Erythroblast (primary cell): ENCODE data around the gene IFI44.

Source experiments
- GATA1 ChIP-seq: IDR thresholded peaks from 2 replicates; pipeline ENCODE4 v1.6.1; 2011; ENCODE audit warnings: low read depth, mild to moderate bottlenecking, control low read depth, low read length, moderate library complexity
- POLR2A ChIP-seq: IDR thresholded peaks from 2 replicates; pipeline ENCODE4 v1.6.1; 2011; ENCODE audit warnings: mild to moderate bottlenecking, low read length

DNA sequence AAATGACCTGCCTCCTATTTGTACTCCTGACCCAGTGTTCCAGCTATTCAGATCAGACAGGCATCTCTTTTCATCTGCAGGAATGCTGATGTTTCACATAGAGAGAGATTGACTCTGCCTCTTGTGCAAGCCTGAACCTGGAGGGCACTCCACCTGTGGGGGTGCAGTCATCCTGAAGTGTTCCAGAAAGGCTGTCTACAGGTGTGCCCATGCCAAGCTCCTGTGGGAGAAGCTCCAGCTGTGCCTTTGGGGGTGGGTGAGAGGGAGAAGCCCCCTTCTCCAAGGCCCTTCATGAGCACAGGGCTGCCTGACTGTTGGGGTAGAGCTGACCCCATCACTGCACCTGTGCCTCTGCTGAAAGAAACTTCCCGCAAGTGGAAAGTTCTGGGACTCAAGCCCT, 22.8 kb downstream of the IFI44 start:
- TF ChIP-seq POLR2A (no peak), GATA1 (no peak)
